HuH-7 (cell line): ENCODE results near the gene MEIKIN.
"Not testable (repeated sequence)": the region's sequence is repeated elsewhere in the genome, so short reads cannot be mapped to it uniquely, and the experiment has no call there.

Experiments
- DNase-seq: peaks from one replicate; pipeline ENCODE4 v3.0.0; 2011; ENCODE audit warnings: low spot score

The MEIKIN gene

GRCh38 chr5:131810510-131811249 lies 134.8 kb downstream of the MEIKIN start:
- no peak for DNase-seq

GRCh38 chr5:131796793-131797693 lies 148.4 kb downstream of the MEIKIN start, which contains the start of gene FNIP1:
TSS of gene FNIP1 (minus strand) at chr5:131797017. CDS start at chr5:131796921, 96 bp downstream.
- DNase-seq = peak; percentile 95

- DNase-seq = peak; percentile 41
Observed at GRCh38 chr5:131795879-131796792, 149.3 kb downstream of the MEIKIN start.

- DNase-seq = no peak
Observed at GRCh38 chr5:131795228-131795627, 150.2 kb downstream of the MEIKIN start.

GRCh38 chr5:131794586-131794985 lies 150.9 kb downstream of the MEIKIN start:
- no peak for DNase-seq

- no peak for DNase-seq
Observed at GRCh38 chr5:131792896-131793295, 152.6 kb downstream of the MEIKIN start.

GRCh38 chr5:131791866-131792265 lies 153.6 kb downstream of the MEIKIN start:
- no peak for DNase-seq

GRCh38 chr5:131790550-131790949 lies 154.9 kb downstream of the MEIKIN start:
- DNase-seq = no peak

- no peak for DNase-seq
Observed at GRCh38 chr5:131789765-131790164, 155.7 kb downstream of the MEIKIN start.

GRCh38 chr5:131787736-131788135 lies 157.7 kb downstream of the MEIKIN start:
- DNase-seq = no peak

GRCh38 chr5:131786900-131787692 lies 158.4 kb downstream of the MEIKIN start:
- DNase-seq = no peak

- DNase-seq = no peak
Observed at GRCh38 chr5:131786036-131786435, 159.4 kb downstream of the MEIKIN start.

GRCh38 chr5:131783874-131784273 lies 161.6 kb downstream of the MEIKIN start:
- no peak for DNase-seq

GRCh38 chr5:131783357-131783756 lies 162.1 kb downstream of the MEIKIN start:
- no peak for DNase-seq

GRCh38 chr5:131782717-131783116 lies 162.7 kb downstream of the MEIKIN start:
- DNase-seq = no peak

- not testable (repeated sequence) for DNase-seq
Observed at GRCh38 chr5:131778141-131778540, 167.3 kb downstream of the MEIKIN start.

GRCh38 chr5:131776450-131776849 lies 169.0 kb downstream of the MEIKIN start:
- no peak for DNase-seq

- no peak for DNase-seq
Observed at GRCh38 chr5:131774652-131775367, 170.7 kb downstream of the MEIKIN start.

GRCh38 chr5:131773805-131774204 lies 171.7 kb downstream of the MEIKIN start:
- no peak for DNase-seq

- no peak for DNase-seq
Observed at GRCh38 chr5:131771692-131772091, 173.8 kb downstream of the MEIKIN start.
